Activated T-cell treated with anti-CD3 and anti-CD28 coated beads, Interleukin-2, amount 50 U/mL, for 4 hours (primary cell): ENCODE data around the gene GRM8. TPM values are rescaled to one million over a fixed set of nuclear protein-coding genes. Genes with fewer than 3 reads are reported as not detected.

ENCODE experiments used
- ATAC-seq, 2 donors: fragments of 200-7000 bp; cut with Tn5 transposase; one replicate each; pipeline ENCODE4 v1.10.0; 2021
- DNase-seq: peaks from one replicate; pipeline ENCODE4 v3.0.0-alpha.2; 2020
- H3K27me3 Mint-ChIP-seq: one replicate; pipeline ENCODE4 v1.8.0; 2021; ENCODE audit warnings: low read depth, mixed read lengths
- H3K36me3 Mint-ChIP-seq: one replicate; pipeline ENCODE4 v1.8.0; 2022; ENCODE audit warnings: mixed read lengths; ENCODE audit not compliant: insufficient read depth
- H3K4me1 Mint-ChIP-seq: one replicate; pipeline ENCODE4 v1.8.0; 2021; ENCODE audit warnings: low read depth, mixed read lengths
- H3K4me3 Mint-ChIP-seq: one replicate; pipeline ENCODE4 v1.8.0; 2021; ENCODE audit warnings: mild to moderate bottlenecking, moderate library complexity, mixed read lengths
- H3K9me3 Mint-ChIP-seq: one replicate; pipeline ENCODE4 v1.8.0; 2021; ENCODE audit warnings: mixed read lengths
- total RNA-seq, 3 donors: library from RNA; stranded (reverse); gene quantifications; one replicate each; pipeline ENCODE4 v1.2.1, GENCODE V29; 2021

Gene GRM8
- total RNA-seq, 3 donors from 2014 or later: not detected

DNA sequence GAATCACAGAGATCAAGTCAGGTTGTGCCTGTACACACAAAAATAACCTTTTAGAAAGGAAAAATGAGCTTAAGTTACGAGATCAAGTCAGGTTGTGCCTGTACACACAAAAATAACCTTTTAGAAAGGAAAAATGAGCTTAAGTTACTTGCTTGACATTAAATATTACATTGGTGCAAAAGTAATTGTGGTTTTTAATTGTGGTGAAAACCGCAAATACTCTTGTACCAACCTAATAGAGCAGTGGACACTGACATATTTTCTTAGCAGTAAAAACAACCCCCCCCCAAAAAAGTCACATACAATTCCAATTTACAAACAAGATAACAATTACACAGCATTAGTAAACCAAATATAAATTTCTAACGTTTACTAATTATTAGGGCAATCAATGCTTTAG is 595.6 kb downstream of the GRM8 start:
- Mint-ChIP-seq H3K36me3 (no peaks in the 10 kb centered on the region), H3K4me1 (no peaks in the 10 kb centered on the region), H3K9me3 (peaks cover 2% of the 10 kb centered on the region), H3K4me3 (no peak overlapping the region), H3K27me3 (no peaks in the 10 kb centered on the region)
- no peak for ATAC-seq
- no peak for DNase-seq

DNA sequence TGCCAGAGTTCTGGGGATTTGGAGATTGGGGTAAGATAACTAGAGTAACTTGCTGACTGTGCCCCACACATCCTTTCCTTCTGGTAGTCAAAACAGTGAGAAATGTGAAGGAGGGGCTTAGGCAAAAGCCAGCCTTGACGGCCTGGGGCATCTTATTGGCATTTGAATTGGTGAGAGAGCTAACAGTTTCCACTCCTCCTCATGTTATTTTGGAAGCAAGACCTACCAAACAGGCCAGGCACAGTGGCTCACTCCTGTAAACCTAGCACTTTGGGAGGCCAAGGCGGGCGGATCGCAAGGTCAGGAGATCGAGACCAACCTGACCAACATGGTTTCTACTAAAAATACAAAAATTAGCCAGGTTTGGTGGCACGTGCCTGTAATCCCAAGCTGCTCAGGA is 596.6 kb downstream of the GRM8 start:
- H3K27me3 Mint-ChIP-seq: no peaks in the 10 kb centered on the region
- H3K9me3 Mint-ChIP-seq: no peaks in the 10 kb centered on the region
- no peak overlapping the region for H3K4me3 Mint-ChIP-seq
- ATAC-seq (no peak), DNase-seq (no peak)
- no peaks in the 10 kb centered on the region for H3K36me3 Mint-ChIP-seq
- H3K4me1 Mint-ChIP-seq: no peaks in the 10 kb centered on the region

DNA sequence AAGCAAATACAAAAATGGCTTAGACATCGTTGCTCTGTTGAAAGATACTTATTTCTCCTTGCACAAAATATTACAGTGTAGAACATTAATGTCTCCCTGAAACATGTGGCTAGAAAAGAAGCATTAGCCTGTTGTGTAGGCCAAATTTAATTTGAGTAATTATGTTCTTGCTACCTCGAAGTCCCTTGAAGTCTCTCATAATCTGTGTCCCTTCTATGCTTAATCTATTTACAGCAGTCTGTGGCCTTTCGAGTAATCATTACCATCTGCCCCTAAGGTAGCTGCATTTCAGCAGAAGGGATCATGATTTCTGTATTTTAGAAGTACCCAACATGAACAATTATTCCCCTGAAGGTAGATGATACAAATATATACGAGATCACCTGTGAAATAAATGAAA is 615.2 kb downstream of the GRM8 start:
- Mint-ChIP-seq H3K4me3 (no peak overlapping the region), H3K36me3 (no peaks in the 10 kb centered on the region), H3K4me1 (no peaks in the 10 kb centered on the region), H3K9me3 (no peaks in the 10 kb centered on the region), H3K27me3 (no peaks in the 10 kb centered on the region)
- no peak for ATAC-seq
- no peak for DNase-seq

DNA sequence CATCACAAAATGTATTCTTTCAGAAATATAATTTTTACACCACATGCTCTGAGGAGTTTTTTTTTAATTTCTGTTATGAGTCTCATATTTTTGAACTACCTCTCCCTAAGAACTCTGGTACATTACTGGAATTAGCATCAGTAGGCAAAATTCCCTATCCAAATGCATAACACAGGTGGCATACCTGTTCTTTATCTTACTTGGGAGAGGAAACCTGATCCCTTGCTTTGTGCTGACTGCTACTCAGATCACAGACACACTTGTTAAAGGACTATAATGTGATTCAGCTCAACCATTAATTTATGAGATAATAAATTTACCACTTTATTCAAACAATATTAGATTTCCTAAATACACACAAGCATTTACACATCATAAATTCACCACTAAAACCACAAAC is 617.2 kb downstream of the GRM8 start:
- Mint-ChIP-seq H3K27me3 (no peaks in the 10 kb centered on the region), H3K36me3 (no peaks in the 10 kb centered on the region), H3K4me1 (no peaks in the 10 kb centered on the region), H3K9me3 (no peaks in the 10 kb centered on the region), H3K4me3 (no peak overlapping the region)
- no peak for ATAC-seq
- DNase-seq: no peak

DNA sequence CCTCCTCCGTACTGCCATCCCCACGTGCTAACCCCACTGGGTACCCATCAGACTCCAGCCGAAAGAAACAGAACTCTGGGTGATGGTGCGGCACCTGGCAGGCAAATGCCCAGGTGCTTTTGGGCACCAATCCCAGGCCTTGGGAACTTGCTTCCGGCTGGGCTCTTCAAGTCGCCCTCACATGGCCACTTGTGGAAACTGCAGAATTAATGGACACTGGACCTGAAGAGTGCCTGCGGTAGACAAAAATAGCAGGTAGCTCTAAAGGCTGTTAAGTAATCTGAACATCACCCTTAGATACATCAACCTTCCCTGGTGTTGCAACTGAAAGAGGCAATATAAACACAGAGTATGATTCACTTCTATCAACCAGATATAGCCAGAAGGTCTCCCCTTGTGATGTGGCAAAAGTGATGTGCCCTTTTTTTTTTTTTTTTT is 644.4 kb downstream of the GRM8 start:
- Mint-ChIP-seq H3K9me3 (no peaks in the 10 kb centered on the region), H3K4me3 (no peak overlapping the region), H3K4me1 (no peaks in the 10 kb centered on the region), H3K27me3 (no peaks in the 10 kb centered on the region), H3K36me3 (no peaks in the 10 kb centered on the region)
- DNase-seq (no peak), ATAC-seq (no peak)

DNA sequence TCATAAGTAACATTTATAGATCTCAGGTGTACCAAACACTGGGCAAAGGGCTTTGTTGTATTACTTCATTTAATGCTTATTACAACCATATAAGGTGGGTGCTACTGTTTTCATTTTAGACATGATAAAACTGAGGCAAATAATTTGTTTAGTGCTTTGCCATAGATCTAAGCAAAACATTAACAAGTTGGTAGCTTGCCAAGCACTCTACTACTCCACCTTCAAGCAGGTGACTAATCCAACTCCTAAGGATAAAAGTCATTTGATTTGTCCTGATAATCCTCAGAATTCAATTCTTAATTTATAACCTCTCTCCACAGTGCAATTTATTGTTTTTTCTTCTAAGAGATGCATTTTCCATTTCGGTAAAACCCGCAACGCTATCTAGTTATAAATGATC is 646.4 kb downstream of the GRM8 start:
- H3K36me3 Mint-ChIP-seq: no peaks in the 10 kb centered on the region
- no peak overlapping the region for H3K4me3 Mint-ChIP-seq
- no peaks in the 10 kb centered on the region for H3K27me3 Mint-ChIP-seq
- H3K9me3 Mint-ChIP-seq: no peaks in the 10 kb centered on the region
- DNase-seq (no peak), ATAC-seq (no peak)
- no peaks in the 10 kb centered on the region for H3K4me1 Mint-ChIP-seq

DNA sequence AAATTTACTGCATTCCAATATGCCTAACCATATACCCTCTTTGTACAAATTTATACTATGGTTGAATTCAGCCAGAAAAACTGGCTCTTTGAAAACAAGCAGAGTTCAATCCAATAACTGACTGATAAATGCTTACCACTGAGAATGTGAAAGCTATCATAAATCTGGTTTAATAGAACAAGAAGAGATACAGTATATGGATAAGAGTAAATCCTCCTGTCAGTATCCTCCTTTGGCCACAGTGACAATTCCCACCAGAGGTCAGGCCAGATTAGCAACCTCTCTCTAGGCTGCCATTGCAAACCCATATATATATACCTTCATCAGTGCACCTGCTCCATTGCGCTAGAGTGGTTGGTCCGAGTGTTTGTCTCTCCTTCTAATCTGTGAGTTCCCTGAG is 647.2 kb downstream of the GRM8 start:
- ATAC-seq (no peak), DNase-seq (no peak)
- Mint-ChIP-seq H3K4me3 (no peak overlapping the region), H3K9me3 (no peaks in the 10 kb centered on the region), H3K27me3 (no peaks in the 10 kb centered on the region), H3K36me3 (no peaks in the 10 kb centered on the region), H3K4me1 (no peaks in the 10 kb centered on the region)

DNA sequence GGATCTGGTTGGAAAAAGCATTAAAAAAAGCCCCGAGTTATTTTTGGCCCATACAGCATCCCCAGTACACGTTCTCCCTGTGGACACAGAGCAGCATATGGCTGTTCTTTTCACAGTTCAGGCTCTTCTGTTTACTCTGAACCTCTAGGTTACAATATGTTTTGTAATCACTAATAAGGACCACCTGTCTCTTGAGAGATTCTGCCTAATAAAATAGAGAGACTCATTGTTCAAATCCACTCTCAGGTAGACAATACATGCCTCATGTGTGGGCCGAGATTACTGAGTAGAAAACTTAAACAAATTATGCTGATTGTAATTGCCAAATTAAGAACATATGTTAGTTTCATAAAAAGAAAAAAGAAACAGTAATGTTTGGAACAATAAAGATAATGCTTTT is 647.7 kb downstream of the GRM8 start:
- Mint-ChIP-seq H3K27me3 (no peaks in the 10 kb centered on the region), H3K4me3 (no peak overlapping the region), H3K4me1 (no peaks in the 10 kb centered on the region), H3K9me3 (no peaks in the 10 kb centered on the region), H3K36me3 (no peaks in the 10 kb centered on the region)
- no peak for DNase-seq
- no peak for ATAC-seq

DNA sequence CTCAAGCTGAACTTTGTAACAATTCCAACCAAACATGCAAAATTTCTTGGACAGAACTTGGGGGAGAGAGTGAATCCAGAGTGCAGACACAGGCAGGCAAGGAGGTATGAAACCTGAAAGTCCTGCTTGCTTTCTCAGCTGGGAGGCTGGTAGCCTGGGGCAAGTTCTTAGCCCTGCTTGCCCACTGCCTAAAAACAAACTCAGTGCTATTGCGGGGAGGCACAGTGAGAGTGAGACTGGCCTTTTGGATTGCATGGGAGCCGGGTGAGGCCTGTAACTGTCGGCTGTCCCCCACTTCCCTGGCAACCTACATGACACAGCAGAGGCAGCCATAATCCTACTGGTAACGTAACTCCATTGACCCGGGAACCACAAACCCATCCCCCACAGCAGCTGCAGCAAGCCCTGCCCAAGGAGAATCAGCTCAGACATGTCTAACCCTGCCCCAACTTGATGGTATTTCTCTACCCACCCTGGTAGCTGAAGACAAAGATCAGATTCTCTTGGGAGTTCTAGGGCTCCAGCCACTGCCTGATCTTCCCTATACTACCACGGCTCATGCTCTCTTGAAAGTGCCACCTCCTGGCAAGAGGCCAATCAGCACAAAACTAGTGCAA is 663.6 kb downstream of the GRM8 start:
- no peaks in the 10 kb centered on the region for H3K27me3 Mint-ChIP-seq
- peaks cover 16% of the 10 kb centered on the region for H3K9me3 Mint-ChIP-seq
- DNase-seq (no peak), ATAC-seq (no peak)
- H3K4me1 Mint-ChIP-seq: no peaks in the 10 kb centered on the region
- no peak overlapping the region for H3K4me3 Mint-ChIP-seq
- H3K36me3 Mint-ChIP-seq: no peaks in the 10 kb centered on the region

DNA sequence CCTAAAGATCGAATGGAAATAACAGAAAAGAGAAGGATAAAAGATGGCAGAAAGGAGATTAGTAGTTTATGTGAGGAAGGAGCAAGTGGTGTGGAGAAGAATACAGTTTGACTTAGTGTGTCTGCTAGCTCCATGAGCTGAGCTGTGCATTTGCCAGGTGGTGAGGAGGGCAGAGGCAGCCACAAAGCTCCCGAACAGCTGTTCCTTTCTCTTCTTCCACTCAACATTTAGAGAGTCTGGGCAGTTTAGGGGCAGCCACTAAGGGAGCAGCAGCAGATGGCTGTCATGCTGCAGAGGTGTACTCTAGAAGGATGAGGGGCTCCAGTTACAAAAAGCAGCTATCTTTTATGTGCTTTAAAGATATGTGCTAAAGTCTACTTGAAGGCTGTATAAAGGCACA is 674.4 kb downstream of the GRM8 start:
- H3K27me3 Mint-ChIP-seq: no peaks in the 10 kb centered on the region
- ATAC-seq (no peak), DNase-seq (no peak)
- H3K4me3 Mint-ChIP-seq: no peak overlapping the region
- no peaks in the 10 kb centered on the region for H3K4me1 Mint-ChIP-seq
- no peaks in the 10 kb centered on the region for H3K9me3 Mint-ChIP-seq
- no peaks in the 10 kb centered on the region for H3K36me3 Mint-ChIP-seq

DNA sequence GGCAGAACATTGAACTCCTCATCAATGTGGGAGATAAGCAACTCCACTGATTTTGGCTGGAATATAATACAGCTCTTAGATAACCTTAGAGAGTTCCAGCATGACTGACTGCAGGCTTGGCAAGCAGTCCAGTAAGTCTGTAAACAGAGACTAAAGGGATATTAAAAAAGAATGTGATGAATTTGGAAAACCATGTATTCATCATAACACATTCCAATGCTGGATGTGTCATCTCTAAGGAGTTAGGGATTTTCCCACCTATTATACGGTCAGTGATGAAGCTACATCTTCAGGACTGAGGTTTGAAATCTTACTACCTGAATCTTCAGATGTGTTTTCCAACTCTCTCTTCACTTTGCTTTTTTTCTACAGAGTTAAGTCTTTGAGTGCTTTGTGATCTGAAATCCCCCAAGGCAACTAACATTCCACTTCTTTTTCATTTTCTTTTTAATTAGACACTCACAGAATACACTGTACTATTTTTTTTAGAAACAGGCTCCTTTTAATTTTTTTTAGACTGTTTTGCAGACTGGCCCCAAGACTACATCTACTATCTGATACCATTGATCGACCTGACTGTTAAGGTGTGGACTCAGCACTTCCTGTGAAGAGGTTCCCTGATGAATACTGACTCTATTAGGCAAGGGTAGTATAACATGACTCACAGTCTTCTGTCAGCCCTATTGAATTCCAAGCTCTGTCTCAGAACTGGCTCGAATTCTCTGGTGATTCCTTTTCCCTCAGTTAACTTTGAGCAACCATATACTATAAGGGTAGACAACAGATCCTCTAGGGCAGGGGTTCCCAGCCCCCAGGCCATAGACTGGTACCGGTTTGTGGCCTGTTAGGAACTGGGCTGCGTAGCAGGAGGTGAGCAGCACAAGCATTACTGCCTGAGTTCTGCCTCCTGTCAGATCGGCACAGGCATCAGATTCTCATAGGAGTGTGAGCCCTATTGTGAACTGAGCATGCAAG is 678.2 kb downstream of the GRM8 start:
- DNase-seq: no peak
- Mint-ChIP-seq H3K27me3 (no peaks in the 10 kb centered on the region), H3K4me1 (no peaks in the 10 kb centered on the region), H3K9me3 (peaks cover 4% of the 10 kb centered on the region), H3K4me3 (no peak overlapping the region), H3K36me3 (no peaks in the 10 kb centered on the region)
- no peak for ATAC-seq

DNA sequence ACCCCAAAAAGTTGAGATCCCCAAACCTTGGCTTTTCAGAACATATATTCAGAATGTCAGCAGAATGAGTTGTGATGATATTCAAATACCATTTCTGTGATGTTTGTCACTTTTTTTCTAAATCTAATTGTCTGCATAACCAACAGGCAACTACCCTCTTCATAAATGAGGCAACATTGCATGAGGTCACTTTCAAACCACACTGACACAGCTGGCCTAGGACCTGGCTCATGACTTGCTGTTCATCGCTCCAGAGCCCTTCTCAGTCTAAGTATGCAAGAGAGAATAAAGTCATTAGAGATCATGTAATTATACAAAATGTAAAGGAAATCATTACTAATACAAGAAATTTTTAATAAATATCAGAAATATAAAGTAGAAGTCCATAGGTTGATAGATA is 681.9 kb downstream of the GRM8 start:
- Mint-ChIP-seq H3K27me3 (no peaks in the 10 kb centered on the region), H3K4me1 (no peaks in the 10 kb centered on the region), H3K9me3 (peaks cover 4% of the 10 kb centered on the region), H3K4me3 (no peak overlapping the region), H3K36me3 (no peaks in the 10 kb centered on the region)
- DNase-seq (no peak), ATAC-seq (no peak)

DNA sequence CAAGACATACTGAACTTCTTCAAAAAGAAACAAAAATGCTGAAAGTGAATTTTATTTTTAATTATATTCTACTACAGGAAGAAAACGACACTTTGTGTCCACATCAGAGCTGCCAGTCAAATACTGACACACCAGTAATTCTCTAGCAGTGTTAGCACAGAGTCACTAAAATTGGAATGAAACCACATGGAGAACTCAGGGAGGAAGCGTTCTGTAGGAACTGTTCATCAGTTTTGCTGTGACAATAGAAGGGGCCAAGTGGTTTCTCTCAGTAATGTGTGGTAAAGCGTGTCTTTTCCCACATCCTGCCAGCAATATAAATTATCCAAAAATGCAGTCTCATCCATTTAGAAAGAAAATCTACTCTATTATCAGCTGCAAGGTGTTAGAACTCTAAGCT is 683.3 kb downstream of the GRM8 start:
- DNase-seq (no peak), ATAC-seq (no peak)
- H3K36me3 Mint-ChIP-seq: no peaks in the 10 kb centered on the region
- no peak overlapping the region for H3K4me3 Mint-ChIP-seq
- H3K27me3 Mint-ChIP-seq: no peaks in the 10 kb centered on the region
- H3K4me1 Mint-ChIP-seq: no peaks in the 10 kb centered on the region
- peaks cover 4% of the 10 kb centered on the region for H3K9me3 Mint-ChIP-seq

DNA sequence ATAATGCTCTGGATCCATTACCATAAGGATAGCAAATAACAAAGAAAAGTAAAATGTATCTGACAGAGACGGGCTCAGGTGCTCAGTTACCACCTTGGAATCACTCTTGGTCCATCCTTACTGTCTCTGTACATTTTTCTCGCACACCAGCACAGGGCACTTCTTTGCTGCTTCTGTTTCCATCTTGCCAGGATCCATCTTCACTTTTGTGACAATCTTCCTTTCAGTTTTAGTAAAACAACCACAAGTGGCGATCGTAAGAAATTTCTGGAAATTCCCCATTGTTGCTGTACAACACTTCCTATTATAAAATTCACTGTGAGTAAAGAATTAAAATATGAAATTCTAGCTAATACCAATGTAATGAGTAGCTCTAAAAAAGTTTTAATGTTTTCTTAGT is 695.5 kb downstream of the GRM8 start:
- H3K36me3 Mint-ChIP-seq: no peaks in the 10 kb centered on the region
- no peaks in the 10 kb centered on the region for H3K27me3 Mint-ChIP-seq
- no peak for DNase-seq
- no peak overlapping the region for H3K4me3 Mint-ChIP-seq
- ATAC-seq: no peak
- H3K9me3 Mint-ChIP-seq: no peaks in the 10 kb centered on the region
- no peaks in the 10 kb centered on the region for H3K4me1 Mint-ChIP-seq

DNA sequence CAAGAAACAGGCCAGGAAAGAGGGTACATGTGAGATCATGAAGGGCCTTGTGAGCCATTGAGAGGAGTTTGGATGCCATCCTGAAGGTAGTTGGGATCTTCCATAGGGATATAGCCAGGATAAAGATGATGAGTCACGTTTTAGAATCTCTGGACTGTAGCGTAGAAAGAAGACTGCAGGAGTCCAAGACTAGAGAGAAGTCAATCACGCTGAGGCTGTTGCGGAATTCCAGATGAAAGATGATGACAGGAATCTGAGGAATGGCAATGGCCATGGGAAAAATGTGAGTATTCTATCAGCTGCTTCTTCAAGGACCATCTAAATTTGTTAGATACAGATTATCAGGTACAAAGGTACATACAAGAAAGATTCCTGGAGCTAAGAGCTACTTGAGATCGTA is 711.3 kb downstream of the GRM8 start:
- no peaks in the 10 kb centered on the region for H3K36me3 Mint-ChIP-seq
- ATAC-seq: no peak
- no peaks in the 10 kb centered on the region for H3K27me3 Mint-ChIP-seq
- no peaks in the 10 kb centered on the region for H3K4me1 Mint-ChIP-seq
- no peaks in the 10 kb centered on the region for H3K9me3 Mint-ChIP-seq
- no peak overlapping the region for H3K4me3 Mint-ChIP-seq
- no peak for DNase-seq
